ENCODE measurements around the gene NOL12.

GRCh38 chr22:37715760-37716159 lies 29.6 kb downstream of the NOL12 start:
- TF ChIP-seq CTCF (IDR thresholded peaks at IDR 0.05) (no peak), EZH2 (IDR thresholded peaks at IDR 0.05) (no peak), EZH2phosphoT487 (IDR thresholded peaks at IDR 0.05) (no peak)

All from neural progenitor cell (in vitro differentiated cells).